ENCODE results near the gene TMEM170B.

TMEM170B gene

GRCh38 chr6:11492464-11493290 lies 44.9 kb upstream of the TMEM170B start:
- no peaks in the 10 kb centered on the region for H3K9me3 ChIP-seq (ENCODE audit: insufficient read depth, low read depth, low read length)
- H3F3A ChIP-seq (ENCODE audit: low read depth), result no peaks in the 10 kb centered on the region
- H2AFZ ChIP-seq (ENCODE audit: low read length), result no peak overlapping the region
- H3K9me2 ChIP-seq (replicated peaks; ENCODE audit: low read depth, low read length), result no peaks in the 10 kb centered on the region
- H3K79me2 ChIP-seq (ENCODE audit: insufficient read depth, low read length), result no peaks in the 10 kb centered on the region
- no peak overlapping the region for H3K9ac ChIP-seq (ENCODE audit: low read depth, low read length, poor library complexity, severe bottlenecking)
- H3K4me3 ChIP-seq (ENCODE audit: low read length, poor library complexity, severe bottlenecking), result no peak overlapping the region
- peaks cover 9% of the 10 kb centered on the region for H3K4me1 ChIP-seq (ENCODE audit: insufficient read depth, low read length, poor library complexity, severe bottlenecking)
- H3K27me3 ChIP-seq (ENCODE audit: insufficient read depth, low read length, poor library complexity, severe bottlenecking), result no peaks in the 10 kb centered on the region
- H3K4me2 ChIP-seq (ENCODE audit: low read depth, low read length, poor library complexity, severe bottlenecking), result no peak overlapping the region
- H3K36me3 ChIP-seq (ENCODE audit: insufficient read depth, low read length), result no peaks in the 10 kb centered on the region
- no peaks in the 10 kb centered on the region for H4K20me1 ChIP-seq (ENCODE audit: insufficient read depth, low read length, poor library complexity, severe bottlenecking)
- TF ChIP-seq CTCF (conservative IDR thresholded peaks at IDR 0.05; ENCODE audit: low read length) (no peak), EZH2phosphoT487 (IDR thresholded peaks at IDR 0.05; ENCODE audit: borderline replicate concordance) (no peak)

- H2AFZ ChIP-seq (ENCODE audit: low read length), result no peak overlapping the region
- no peaks in the 10 kb centered on the region for H3F3A ChIP-seq (ENCODE audit: low read depth)
- no peak overlapping the region for H3K4me2 ChIP-seq (ENCODE audit: low read depth, low read length, poor library complexity, severe bottlenecking)
- H3K36me3 ChIP-seq (ENCODE audit: insufficient read depth, low read length), result no peaks in the 10 kb centered on the region
- H3K4me1 ChIP-seq (ENCODE audit: insufficient read depth, low read length, poor library complexity, severe bottlenecking), result peaks cover 9% of the 10 kb centered on the region
- no peaks in the 10 kb centered on the region for H4K20me1 ChIP-seq (ENCODE audit: insufficient read depth, low read length, poor library complexity, severe bottlenecking)
- H3K79me2 ChIP-seq (ENCODE audit: insufficient read depth, low read length), result no peaks in the 10 kb centered on the region
- no peaks in the 10 kb centered on the region for H3K9me2 ChIP-seq (replicated peaks; ENCODE audit: low read depth, low read length)
- no peaks in the 10 kb centered on the region for H3K9me3 ChIP-seq (ENCODE audit: insufficient read depth, low read depth, low read length)
- no peak overlapping the region for H3K4me3 ChIP-seq (ENCODE audit: low read length, poor library complexity, severe bottlenecking)
- TF ChIP-seq CTCF (conservative IDR thresholded peaks at IDR 0.05; ENCODE audit: low read length) (no peak), EZH2phosphoT487 (IDR thresholded peaks at IDR 0.05; ENCODE audit: borderline replicate concordance) (no peak)
- H3K9ac ChIP-seq (ENCODE audit: low read depth, low read length, poor library complexity, severe bottlenecking), result no peak overlapping the region
- no peaks in the 10 kb centered on the region for H3K27me3 ChIP-seq (ENCODE audit: insufficient read depth, low read length, poor library complexity, severe bottlenecking)
These were observed 43.6 kb upstream of the TMEM170B start for GRCh38 chr6:11493974-11494373.

- peaks cover 9% of the 10 kb centered on the region for H3K4me1 ChIP-seq (ENCODE audit: insufficient read depth, low read length, poor library complexity, severe bottlenecking)
- no peak overlapping the region for H3K4me3 ChIP-seq (ENCODE audit: low read length, poor library complexity, severe bottlenecking)
- TF ChIP-seq EZH2phosphoT487 (IDR thresholded peaks at IDR 0.05; ENCODE audit: borderline replicate concordance), result no peak
- no peak for TF ChIP-seq CTCF (conservative IDR thresholded peaks at IDR 0.05; ENCODE audit: low read length)
- H4K20me1 ChIP-seq (ENCODE audit: insufficient read depth, low read length, poor library complexity, severe bottlenecking), result no peaks in the 10 kb centered on the region
- H3K9me3 ChIP-seq (ENCODE audit: insufficient read depth, low read depth, low read length), result no peaks in the 10 kb centered on the region
- H3K9me2 ChIP-seq (replicated peaks; ENCODE audit: low read depth, low read length), result no peaks in the 10 kb centered on the region
- H3K9ac ChIP-seq (ENCODE audit: low read depth, low read length, poor library complexity, severe bottlenecking), result no peak overlapping the region
- no peaks in the 10 kb centered on the region for H3K36me3 ChIP-seq (ENCODE audit: insufficient read depth, low read length)
- no peaks in the 10 kb centered on the region for H3K79me2 ChIP-seq (ENCODE audit: insufficient read depth, low read length)
- no peaks in the 10 kb centered on the region for H3K27me3 ChIP-seq (ENCODE audit: insufficient read depth, low read length, poor library complexity, severe bottlenecking)
- H3K4me2 ChIP-seq (ENCODE audit: low read depth, low read length, poor library complexity, severe bottlenecking), result no peak overlapping the region
- H2AFZ ChIP-seq (ENCODE audit: low read length), result peak overlapping the region; percentile 76; the same call in 1 of the 2 replicates
- H3F3A ChIP-seq (ENCODE audit: low read depth), result no peaks in the 10 kb centered on the region
These were observed 42.6 kb upstream of the TMEM170B start for GRCh38 chr6:11494786-11495564.

All from Loucy (cell line).